SK-N-SH (cell line): Measurements from ENCODE around the gene MACROD2. TPM values are rescaled to one million over a fixed set of nuclear protein-coding genes. Genes with fewer than 3 reads are reported as not detected.

Source experiments
- CTCF ChIA-PET: fragments of 300-600, 350-600 bp; formaldehyde crosslinking; extraction: SDS; loops from one replicate; lab custom pipeline; 2021; lab: Yijun Ruan, JAX
- POLR2A ChIA-PET: fragments of 350-600 bp; sonication (Branson Sonifier 250); formaldehyde crosslinking; extraction: SDS; loops from one replicate; lab custom pipeline; 2020; ENCODE audit warnings: antibody characterized with exemption, inconsistent platforms; lab: Yijun Ruan, JAX
- DNase-seq: peaks from one replicate; pipeline ENCODE4 v3.0.0; 2012
- H2AFZ ChIP-seq: fragments of 200-600 bp; sonication (generic); 2 replicates; pipeline ENCODE4 v1.8.1; 2016; ENCODE audit warnings: antibody characterized with exemption, mild to moderate bottlenecking, low read depth
- H3F3A ChIP-seq: fragments of 200-600 bp; sonication (generic); replicated peaks from 2 replicates; pipeline ENCODE3; 2016; ENCODE audit warnings: antibody characterized with exemption, mild to moderate bottlenecking; ENCODE audit not compliant: insufficient read depth
- H3K27ac ChIP-seq, 2 experiments: fragments of 200-500 bp in 1 of 2; fragments of 200-600 bp in 1 of 2; sonication (Bioruptor generic) in 1 of 2; sonication (generic), shearing (Covaris generic) in 1 of 2; 2 replicates each; pipeline versions ENCODE4 v1.5.1 to v1.6.1; 2014 to 2016; ENCODE audit warnings: low read depth in 2 of 2, inconsistent platforms in 1 of 2, low read length in 1 of 2, mild to moderate bottlenecking in 1 of 2, mixed read lengths in 1 of 2
- H3K27me3 ChIP-seq: fragments of 200-600 bp; sonication (generic), shearing (Covaris generic); 2 replicates; pipeline ENCODE4 v1.6.1; 2016; ENCODE audit warnings: mixed run types; ENCODE audit not compliant: insufficient read depth
- H3K36me3 ChIP-seq, 2 experiments: fragments of 200-500 bp in 1 of 2; fragments of 200-600 bp in 1 of 2; sonication (Bioruptor generic) in 1 of 2; sonication (generic) in 1 of 2; replicated peaks in 1 of 2; 2 replicates each; pipeline versions ENCODE3 to v1.5.1; 2014 to 2016; ENCODE audit warnings: low read length in 1 of 2, mild to moderate bottlenecking in 1 of 2; ENCODE audit not compliant: insufficient read depth in 2 of 2, control insufficient read depth in 1 of 2
- H3K4me1 ChIP-seq, 2 experiments: fragments of 200-500 bp in 1 of 2; fragments of 200-600 bp in 1 of 2; sonication (Bioruptor generic) in 1 of 2; sonication (generic), shearing (Covaris generic) in 1 of 2; 2 replicates each; pipeline versions ENCODE4 v1.5.1 to v1.6.1; 2014 to 2016; ENCODE audit warnings: low read depth in 1 of 2, low read length in 1 of 2, mixed run types in 1 of 2; ENCODE audit not compliant: insufficient read depth in 2 of 2, control insufficient read depth in 1 of 2
- H3K4me2 ChIP-seq: fragments of 200-600 bp; sonication (generic), shearing (Covaris generic); 2 replicates; pipeline ENCODE4 v1.6.1; 2017; ENCODE audit warnings: mixed run types
- H3K4me3 ChIP-seq, 2 experiments: fragments of 200-500 bp in 1 of 2; fragments of 200-600 bp in 1 of 2; sonication (Bioruptor generic) in 1 of 2; sonication (generic), shearing (Covaris generic) in 1 of 2; 2 replicates each; pipeline versions ENCODE4 v1.5.1 to v1.8.1; 2014 to 2016; ENCODE audit warnings: low read depth in 2 of 2, inconsistent platforms in 1 of 2, low read length in 1 of 2, mild to moderate bottlenecking in 1 of 2, mixed read lengths in 1 of 2, moderate library complexity in 1 of 2
- H3K79me2 ChIP-seq: fragments of 200-600 bp; sonication (generic); 2 replicates; pipeline ENCODE4 v1.8.1; 2017; ENCODE audit warnings: mild to moderate bottlenecking; ENCODE audit not compliant: insufficient read depth
- H3K9ac ChIP-seq: fragments of 200-600 bp; sonication (generic); 2 replicates; pipeline ENCODE4 v1.6.1; 2017; ENCODE audit warnings: mixed run types
- H3K9me2 ChIP-seq: fragments of 200-600 bp; sonication (generic); 2 replicates; pipeline ENCODE4 v1.6.1; 2017; ENCODE audit warnings: mixed run types
- H3K9me3 ChIP-seq: fragments of 200-600 bp; sonication (generic); 2 replicates; pipeline ENCODE4 v1.6.1; 2017; ENCODE audit warnings: mixed run types, mild to moderate bottlenecking, moderate library complexity
- H4K20me1 ChIP-seq: fragments of 200-600 bp; sonication (generic); 2 replicates; pipeline ENCODE4 v1.6.1; 2017; ENCODE audit warnings: mild to moderate bottlenecking, mixed run types; ENCODE audit not compliant: insufficient read depth
- CHD2 ChIP-seq: fragments of 150-350 bp; IDR thresholded peaks from 2 replicates; pipeline ENCODE4 v1.6.1; 2018; ENCODE audit warnings: low read length; ENCODE audit not compliant: partially characterized antibody
- FOSL2 ChIP-seq: IDR thresholded peaks from 2 replicates; pipeline ENCODE4 v1.4.0; 2012; ENCODE audit warnings: low read depth, mild to moderate bottlenecking, moderate library complexity, borderline replicate concordance
- FOXJ3 ChIP-seq: sonication (generic); formaldehyde crosslinking; IDR thresholded peaks from 2 replicates; pipeline ENCODE4 v1.5.1; 2020; ENCODE audit warnings: mild to moderate bottlenecking, missing genetic modification reagents
- FOXM1 ChIP-seq: IDR thresholded peaks from 2 replicates; pipeline ENCODE4 v1.4.0; 2012; ENCODE audit warnings: low read depth, mild to moderate bottlenecking
- GABPA ChIP-seq: IDR thresholded peaks from 2 replicates; pipeline ENCODE4 v1.4.0; 2012; ENCODE audit warnings: low read depth, mild to moderate bottlenecking
- JUND ChIP-seq: IDR thresholded peaks from 2 replicates; pipeline ENCODE4 v1.4.0; 2012
- MXI1 ChIP-seq: IDR thresholded peaks from 2 replicates; pipeline ENCODE4 v1.6.1; 2012; ENCODE audit warnings: mild to moderate bottlenecking, low read depth, low read length, improper control_type of control experiment
- POLR2AphosphoS5 ChIP-seq: IDR thresholded peaks from 2 replicates; pipeline ENCODE4 v1.6.1; 2012; ENCODE audit warnings: low read depth, low read length
- RAD21 ChIP-seq: IDR thresholded peaks from 2 replicates; pipeline ENCODE4 v1.6.1; 2012; ENCODE audit warnings: mild to moderate bottlenecking, low read length
- RCOR1 ChIP-seq: fragments of 150-350 bp; IDR thresholded peaks from 2 replicates; pipeline ENCODE4 v1.6.1; 2017; ENCODE audit warnings: antibody characterized with exemption, low read length
- SIN3A ChIP-seq: IDR thresholded peaks from 2 replicates; pipeline ENCODE4 v1.6.1; 2012; ENCODE audit warnings: low read depth, mild to moderate bottlenecking, low read length, moderate library complexity, borderline replicate concordance
- TEAD4 ChIP-seq: IDR thresholded peaks from 2 replicates; pipeline ENCODE4 v1.4.0; 2012; ENCODE audit warnings: mild to moderate bottlenecking, borderline replicate concordance; ENCODE audit not compliant: insufficient read depth
- YY1 ChIP-seq: IDR thresholded peaks from 2 replicates; pipeline ENCODE4 v1.4.0; 2012; ENCODE audit warnings: low read depth, mild to moderate bottlenecking
- WGBS: methylation state at CpG from one replicate; pipeline ENCODE4 v1.1.6; 2017; ENCODE audit warnings: low lambda C conversion rate; 5-methylcytosine and 5-hydroxymethylcytosine counted together
- polyA plus RNA-seq, 3 experiments: library from polyadenylated mRNA; depleted of rRNA; stranded (reverse); fragments of >200 nt; gene quantifications; 2 replicates each; pipeline ENCODE4 v1.2.3, GENCODE V29; 2012
- TF ChIP-seq, protein P1 (sequence below): IDR thresholded peaks from 2 replicates; pipeline ENCODE4 v1.4.0; 2012; ENCODE audit warnings: low read depth
- TF ChIP-seq, protein P2 (sequence below): IDR thresholded peaks from 2 replicates; pipeline ENCODE4; 2012
- TF ChIP-seq, protein P3 (sequence below): IDR thresholded peaks from 2 replicates; pipeline ENCODE4 v1.6.1; 2012; ENCODE audit warnings: mild to moderate bottlenecking, low read depth, low read length, moderate library complexity
- TF ChIP-seq, protein P4 (sequence below): fragments of 200-600 bp; sonication (generic); IDR thresholded peaks from 2 replicates; pipeline ENCODE4 v1.6.1; 2017; ENCODE audit warnings: antibody characterized with exemption, mild to moderate bottlenecking, moderate library complexity
- TF ChIP-seq, protein P5 (sequence below): fragments of 150-350 bp; IDR thresholded peaks from 2 replicates; pipeline ENCODE4 v1.6.1; 2016; ENCODE audit warnings: mild to moderate bottlenecking, low read depth, low read length

Gene MACROD2
- polyA plus RNA-seq, 1 of the 3 experiments (the other 2 are of a cell fraction) = 0.33 TPM

DNA sequence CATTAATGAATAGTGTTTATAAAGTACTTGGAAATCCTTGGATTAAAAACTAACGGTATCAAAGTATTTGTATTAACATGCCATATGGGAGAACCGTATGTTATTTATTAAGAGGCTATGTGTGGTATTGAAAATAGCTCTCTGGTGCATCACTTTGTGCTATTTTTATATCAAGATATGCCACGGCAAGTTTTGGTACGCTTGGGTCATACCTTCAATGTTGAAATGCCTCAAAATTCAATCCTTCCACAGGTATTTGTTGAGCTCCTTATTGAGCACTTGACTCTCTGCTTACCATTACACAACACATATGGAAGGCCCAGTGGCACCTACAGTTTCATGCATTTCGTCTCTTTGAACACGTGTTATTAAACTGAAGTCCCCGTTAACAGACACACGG is 1930.1 kb downstream of the MACROD2 start:
- ChIA-PET CTCF (interaction anchor here (1.0 to 1.2 kb wide), 2 partner anchors 550 to 1973 kb away, joined by 3 read pairs; no protein-coding TSS in a partner anchor), POLR2A (no interaction called here)
- no peak for DNase-seq
- Histone ChIP-seq H2AFZ (no peak overlapping the region), H3K27ac (no peak overlapping the region), H3K27me3 (no peaks in the 10 kb centered on the region), H3K9me3 (no peaks in the 10 kb centered on the region), H4K20me1 (no peaks in the 10 kb centered on the region), H3K36me3 (no peaks in the 10 kb centered on the region), H3K4me1 (peaks cover 0 to 10% of the 10 kb centered on the region in 2 experiments; a peak in 2 of 4 replicates), H3K4me2 (no peak overlapping the region), H3K79me2 (no peaks in the 10 kb centered on the region), H3F3A (no peaks in the 10 kb centered on the region), H3K9ac (no peak overlapping the region), H3K4me3 (no peak overlapping the region), H3K9me2 (no peaks in the 10 kb centered on the region)
- whole genome bisulfite sequencing = 52% methylated on average over 8 of the region's 8 CpGs
- TF ChIP-seq TEAD4 (no peak), RAD21 (no peak), POLR2AphosphoS5 (no peak), FOXJ3 (CRISPR knock-in tag) (no peak), RCOR1 (no peak), FOSL2 (no peak), JUND (no peak), YY1 (no peak), MXI1 (no peak), SIN3A (no peak), FOXM1 (no peak), CHD2 (no peak), GABPA (no peak)
- TF ChIP-seq, protein P1, sequence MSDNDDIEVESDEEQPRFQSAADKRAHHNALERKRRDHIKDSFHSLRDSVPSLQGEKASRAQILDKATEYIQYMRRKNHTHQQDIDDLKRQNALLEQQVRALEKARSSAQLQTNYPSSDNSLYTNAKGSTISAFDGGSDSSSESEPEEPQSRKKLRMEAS = no peak
- TF ChIP-seq, protein P2, sequence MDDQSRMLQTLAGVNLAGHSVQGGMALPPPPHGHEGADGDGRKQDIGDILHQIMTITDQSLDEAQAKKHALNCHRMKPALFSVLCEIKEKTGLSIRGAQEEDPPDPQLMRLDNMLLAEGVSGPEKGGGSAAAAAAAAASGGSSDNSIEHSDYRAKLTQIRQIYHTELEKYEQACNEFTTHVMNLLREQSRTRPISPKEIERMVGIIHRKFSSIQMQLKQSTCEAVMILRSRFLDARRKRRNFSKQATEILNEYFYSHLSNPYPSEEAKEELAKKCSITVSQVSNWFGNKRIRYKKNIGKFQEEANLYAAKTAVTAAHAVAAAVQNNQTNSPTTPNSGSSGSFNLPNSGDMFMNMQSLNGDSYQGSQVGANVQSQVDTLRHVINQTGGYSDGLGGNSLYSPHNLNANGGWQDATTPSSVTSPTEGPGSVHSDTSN = no peak
- TF ChIP-seq, protein P3, sequence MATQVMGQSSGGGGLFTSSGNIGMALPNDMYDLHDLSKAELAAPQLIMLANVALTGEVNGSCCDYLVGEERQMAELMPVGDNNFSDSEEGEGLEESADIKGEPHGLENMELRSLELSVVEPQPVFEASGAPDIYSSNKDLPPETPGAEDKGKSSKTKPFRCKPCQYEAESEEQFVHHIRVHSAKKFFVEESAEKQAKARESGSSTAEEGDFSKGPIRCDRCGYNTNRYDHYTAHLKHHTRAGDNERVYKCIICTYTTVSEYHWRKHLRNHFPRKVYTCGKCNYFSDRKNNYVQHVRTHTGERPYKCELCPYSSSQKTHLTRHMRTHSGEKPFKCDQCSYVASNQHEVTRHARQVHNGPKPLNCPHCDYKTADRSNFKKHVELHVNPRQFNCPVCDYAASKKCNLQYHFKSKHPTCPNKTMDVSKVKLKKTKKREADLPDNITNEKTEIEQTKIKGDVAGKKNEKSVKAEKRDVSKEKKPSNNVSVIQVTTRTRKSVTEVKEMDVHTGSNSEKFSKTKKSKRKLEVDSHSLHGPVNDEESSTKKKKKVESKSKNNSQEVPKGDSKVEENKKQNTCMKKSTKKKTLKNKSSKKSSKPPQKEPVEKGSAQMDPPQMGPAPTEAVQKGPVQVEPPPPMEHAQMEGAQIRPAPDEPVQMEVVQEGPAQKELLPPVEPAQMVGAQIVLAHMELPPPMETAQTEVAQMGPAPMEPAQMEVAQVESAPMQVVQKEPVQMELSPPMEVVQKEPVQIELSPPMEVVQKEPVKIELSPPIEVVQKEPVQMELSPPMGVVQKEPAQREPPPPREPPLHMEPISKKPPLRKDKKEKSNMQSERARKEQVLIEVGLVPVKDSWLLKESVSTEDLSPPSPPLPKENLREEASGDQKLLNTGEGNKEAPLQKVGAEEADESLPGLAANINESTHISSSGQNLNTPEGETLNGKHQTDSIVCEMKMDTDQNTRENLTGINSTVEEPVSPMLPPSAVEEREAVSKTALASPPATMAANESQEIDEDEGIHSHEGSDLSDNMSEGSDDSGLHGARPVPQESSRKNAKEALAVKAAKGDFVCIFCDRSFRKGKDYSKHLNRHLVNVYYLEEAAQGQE = no peak
- TF ChIP-seq, protein P4, sequence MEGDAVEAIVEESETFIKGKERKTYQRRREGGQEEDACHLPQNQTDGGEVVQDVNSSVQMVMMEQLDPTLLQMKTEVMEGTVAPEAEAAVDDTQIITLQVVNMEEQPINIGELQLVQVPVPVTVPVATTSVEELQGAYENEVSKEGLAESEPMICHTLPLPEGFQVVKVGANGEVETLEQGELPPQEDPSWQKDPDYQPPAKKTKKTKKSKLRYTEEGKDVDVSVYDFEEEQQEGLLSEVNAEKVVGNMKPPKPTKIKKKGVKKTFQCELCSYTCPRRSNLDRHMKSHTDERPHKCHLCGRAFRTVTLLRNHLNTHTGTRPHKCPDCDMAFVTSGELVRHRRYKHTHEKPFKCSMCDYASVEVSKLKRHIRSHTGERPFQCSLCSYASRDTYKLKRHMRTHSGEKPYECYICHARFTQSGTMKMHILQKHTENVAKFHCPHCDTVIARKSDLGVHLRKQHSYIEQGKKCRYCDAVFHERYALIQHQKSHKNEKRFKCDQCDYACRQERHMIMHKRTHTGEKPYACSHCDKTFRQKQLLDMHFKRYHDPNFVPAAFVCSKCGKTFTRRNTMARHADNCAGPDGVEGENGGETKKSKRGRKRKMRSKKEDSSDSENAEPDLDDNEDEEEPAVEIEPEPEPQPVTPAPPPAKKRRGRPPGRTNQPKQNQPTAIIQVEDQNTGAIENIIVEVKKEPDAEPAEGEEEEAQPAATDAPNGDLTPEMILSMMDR = no peak
- TF ChIP-seq, protein P5, sequence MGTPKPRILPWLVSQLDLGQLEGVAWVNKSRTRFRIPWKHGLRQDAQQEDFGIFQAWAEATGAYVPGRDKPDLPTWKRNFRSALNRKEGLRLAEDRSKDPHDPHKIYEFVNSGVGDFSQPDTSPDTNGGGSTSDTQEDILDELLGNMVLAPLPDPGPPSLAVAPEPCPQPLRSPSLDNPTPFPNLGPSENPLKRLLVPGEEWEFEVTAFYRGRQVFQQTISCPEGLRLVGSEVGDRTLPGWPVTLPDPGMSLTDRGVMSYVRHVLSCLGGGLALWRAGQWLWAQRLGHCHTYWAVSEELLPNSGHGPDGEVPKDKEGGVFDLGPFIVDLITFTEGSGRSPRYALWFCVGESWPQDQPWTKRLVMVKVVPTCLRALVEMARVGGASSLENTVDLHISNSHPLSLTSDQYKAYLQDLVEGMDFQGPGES = no peak
